ENCODE data around the gene LIG1. TPM values are rescaled to one million over a fixed set of nuclear protein-coding genes. Genes with fewer than 3 reads are reported as not detected.

Gene LIG1
- total RNA-seq, 1 donor = 11.9 TPM

GRCh38 chr19:48123907-48124651 lies 46.1 kb downstream of the LIG1 start:
- H3K4me1 ChIP-seq (ENCODE audit: insufficient read depth, low read length) = peaks cover 8% of the 10 kb centered on the region
- H3K4me2 ChIP-seq (ENCODE audit: insufficient read depth, low read length) = peak overlapping the region; percentile 13
- H3K36me3 ChIP-seq (ENCODE audit: insufficient read depth, low read length) = peaks cover 7% of the 10 kb centered on the region

GRCh38 chr19:48122421-48122820 lies 47.7 kb downstream of the LIG1 start:
- Histone ChIP-seq H3K27ac (ENCODE audit: low read depth, low read length) (no peak overlapping the region), H3K79me2 (ENCODE audit: insufficient read depth, low read length) (no peaks in the 10 kb centered on the region), H2AFZ (ENCODE audit: low read length) (no peak overlapping the region), H3K27me3 (ENCODE audit: insufficient read depth, low read length) (no peaks in the 10 kb centered on the region), H4K20me1 (ENCODE audit: insufficient read depth, low read length) (no peaks in the 10 kb centered on the region), H3K4me3 (ENCODE audit: insufficient read depth, low read length) (no peak overlapping the region), H3K9me3 (ENCODE audit: low read depth, low read length) (no peaks in the 10 kb centered on the region), H3K4me1 (ENCODE audit: insufficient read depth, low read length) (peaks cover 8% of the 10 kb centered on the region), H3K4me2 (ENCODE audit: insufficient read depth, low read length) (no peak overlapping the region), H3K36me3 (ENCODE audit: insufficient read depth, low read length) (peaks cover 5% of the 10 kb centered on the region)
- TF ChIP-seq CTCF (IDR thresholded peaks at IDR 0.05; ENCODE audit: extremely low read depth, low read depth, low read length) = no peak
- DNase-seq (ENCODE audit: insufficient read length, low spot score, missing footprints) = no peak

More at GRCh38 chr19:48123907-48124651, 46.1 kb downstream of the LIG1 start:
- Histone ChIP-seq H3K9me3 (ENCODE audit: low read depth, low read length) (no peaks in the 10 kb centered on the region), H3K4me3 (ENCODE audit: insufficient read depth, low read length) (no peak overlapping the region), H3K27ac (ENCODE audit: low read depth, low read length) (no peak overlapping the region), H3K79me2 (ENCODE audit: insufficient read depth, low read length) (no peaks in the 10 kb centered on the region), H3K27me3 (ENCODE audit: insufficient read depth, low read length) (no peaks in the 10 kb centered on the region), H4K20me1 (ENCODE audit: insufficient read depth, low read length) (no peaks in the 10 kb centered on the region), H2AFZ (ENCODE audit: low read length) (peak overlapping the region; percentile 17)
- TF ChIP-seq CTCF (IDR thresholded peaks at IDR 0.05; ENCODE audit: extremely low read depth, low read depth, low read length) = peak; percentile 31
- peak; percentile 87 for DNase-seq (ENCODE audit: insufficient read length, low spot score, missing footprints)

- Histone ChIP-seq H3K4me2 (ENCODE audit: insufficient read depth, low read length) (no peak overlapping the region), H3K27ac (ENCODE audit: low read depth, low read length) (no peak overlapping the region), H3K9me3 (ENCODE audit: low read depth, low read length) (no peaks in the 10 kb centered on the region), H3K4me3 (ENCODE audit: insufficient read depth, low read length) (no peak overlapping the region), H3K27me3 (ENCODE audit: insufficient read depth, low read length) (no peaks in the 10 kb centered on the region), H3K36me3 (ENCODE audit: insufficient read depth, low read length) (peaks cover 5% of the 10 kb centered on the region), H4K20me1 (ENCODE audit: insufficient read depth, low read length) (no peaks in the 10 kb centered on the region), H3K4me1 (ENCODE audit: insufficient read depth, low read length) (peaks cover 8% of the 10 kb centered on the region), H3K79me2 (ENCODE audit: insufficient read depth, low read length) (no peaks in the 10 kb centered on the region), H2AFZ (ENCODE audit: low read length) (no peak overlapping the region)
- no peak for TF ChIP-seq CTCF (IDR thresholded peaks at IDR 0.05; ENCODE audit: extremely low read depth, low read depth, low read length)
- peak; percentile 39 for DNase-seq (ENCODE audit: insufficient read length, low spot score, missing footprints)
Observed at GRCh38 chr19:48121909-48122371, 48.2 kb downstream of the LIG1 start.

- TF ChIP-seq CTCF (IDR thresholded peaks at IDR 0.05; ENCODE audit: extremely low read depth, low read depth, low read length) = no peak
- Histone ChIP-seq H2AFZ (ENCODE audit: low read length) (no peak overlapping the region), H3K9me3 (ENCODE audit: low read depth, low read length) (no peaks in the 10 kb centered on the region), H3K27me3 (ENCODE audit: insufficient read depth, low read length) (no peaks in the 10 kb centered on the region), H3K4me2 (ENCODE audit: insufficient read depth, low read length) (no peak overlapping the region), H3K79me2 (ENCODE audit: insufficient read depth, low read length) (no peaks in the 10 kb centered on the region), H4K20me1 (ENCODE audit: insufficient read depth, low read length) (no peaks in the 10 kb centered on the region), H3K36me3 (ENCODE audit: insufficient read depth, low read length) (peaks cover 5% of the 10 kb centered on the region), H3K4me3 (ENCODE audit: insufficient read depth, low read length) (no peak overlapping the region), H3K27ac (ENCODE audit: low read depth, low read length) (no peak overlapping the region), H3K4me1 (ENCODE audit: insufficient read depth, low read length) (peaks cover 8% of the 10 kb centered on the region)
- DNase-seq (ENCODE audit: insufficient read length, low spot score, missing footprints) = no peak
Observed at GRCh38 chr19:48121066-48121465, 49.1 kb downstream of the LIG1 start.

Measured in osteoblast (primary cell).